ENCODE data around the gene BCR. TPM values are rescaled to one million over a fixed set of nuclear protein-coding genes. Genes with fewer than 3 reads are reported as not detected.

The BCR gene
- total RNA-seq, 1 experiment from 2014 or later = 77.0 TPM

DNA sequence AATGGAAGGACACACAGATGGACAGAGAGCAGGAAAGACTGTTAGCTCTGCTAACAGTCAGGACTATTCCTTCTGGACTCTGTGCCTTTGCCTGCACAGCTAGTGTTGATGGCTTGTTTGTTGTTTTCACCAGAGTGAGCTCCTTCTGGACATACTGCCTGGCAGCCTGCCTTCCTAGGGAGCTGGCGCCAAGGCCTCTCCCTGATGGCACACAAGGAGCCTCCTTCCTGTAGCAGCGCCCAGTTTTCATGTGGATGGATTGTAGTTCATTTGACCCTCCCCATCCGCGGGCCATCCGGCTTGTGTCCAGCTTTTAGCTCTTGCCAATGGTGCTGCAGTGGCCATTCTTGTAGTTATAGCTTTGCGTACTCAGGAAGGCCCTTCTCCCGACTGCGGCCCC is 16.6 kb upstream of the BCR start:
- H2AK5ac ChIP-seq (ENCODE audit: insufficient read length, low read length) = no peak overlapping the region
- no peak overlapping the region for H3K27ac Mint-ChIP-seq
- no peak overlapping the region for H2BK12ac ChIP-seq (ENCODE audit: insufficient read length, low read depth, low read length)
- H3K23me2 ChIP-seq (ENCODE audit: insufficient read length, low read depth, low read length, poor library complexity, severe bottlenecking) = no peaks in the 10 kb centered on the region
- DNase-seq = no peak
- H3K9me3 Mint-ChIP-seq = no peaks in the 10 kb centered on the region
- H3K4me1 Mint-ChIP-seq = peaks cover 7 to 30% of the 10 kb centered on the region in 2 experiments
- no peaks in the 10 kb centered on the region for H4K20me1 ChIP-seq (ENCODE audit: control insufficient read depth, insufficient read depth, insufficient read length)
- H4K8ac ChIP-seq (replicated peaks; ENCODE audit: insufficient read length, low read depth, low read length) = no peak overlapping the region
- no peaks in the 10 kb centered on the region for H3K27me3 ChIP-seq (ENCODE audit: insufficient read depth, low read length)
- no peak overlapping the region for H2BK120ac ChIP-seq (ENCODE audit: low read depth, low read length, poor library complexity, severe bottlenecking)
- H2BK5ac ChIP-seq (ENCODE audit: insufficient read length, low read length) = no peak overlapping the region
- H3K4ac ChIP-seq (ENCODE audit: low read depth, low read length) = no peak overlapping the region
- no peak overlapping the region for H3K9ac ChIP-seq (ENCODE audit: extremely low read depth, insufficient read length, low read length)
- H2BK15ac ChIP-seq (ENCODE audit: low read depth, low read length) = no peak overlapping the region
- H3K36me3 Mint-ChIP-seq (ENCODE audit: insufficient read depth in 1 of 3, low read depth in 3 of 3) = no peaks in the 10 kb centered on the region; a peak in 1 of 7 replicates
- no peak overlapping the region for H2BK20ac ChIP-seq (ENCODE audit: low read depth, low read length, poor library complexity, severe bottlenecking)
- H3K9me3 ChIP-seq (ENCODE audit: control insufficient read depth, low read depth, low read length) = no peaks in the 10 kb centered on the region
- WGBS (ENCODE audit: extremely low coverage, insufficient read length, low lambda C conversion rate) = no CpG with 5 or more reads among the region's 8 CpGs
- H3K4me3 Mint-ChIP-seq = no peak overlapping the region
- H3K56ac ChIP-seq (ENCODE audit: insufficient read length, low read depth, low read length) = no peak overlapping the region
- H3K18ac ChIP-seq (ENCODE audit: insufficient read length, low read depth, low read length) = no peak overlapping the region
- no peak overlapping the region for H3T11ph ChIP-seq (ENCODE audit: low read length)
- H3K27ac ChIP-seq (ENCODE audit: insufficient read length, low read depth, low read length) = no peak overlapping the region
- H3K4me1 ChIP-seq (ENCODE audit: insufficient read depth, low read length) = no peaks in the 10 kb centered on the region; the same call in 1 of the 2 replicates
- H3K79me2 ChIP-seq (ENCODE audit: insufficient read depth, low read length) = no peaks in the 10 kb centered on the region
- no peak overlapping the region for H4K5ac ChIP-seq (ENCODE audit: insufficient read length, low read depth, low read length)
- H3K4me2 ChIP-seq (ENCODE audit: insufficient read depth, insufficient read length, low read length) = no peak overlapping the region
- no peaks in the 10 kb centered on the region for H3K79me1 ChIP-seq (ENCODE audit: insufficient read depth, low read depth, low read length, poor library complexity, severe bottlenecking)
- H2AFZ ChIP-seq (ENCODE audit: low read length) = no peak overlapping the region
- H3K27me3 Mint-ChIP-seq (ENCODE audit: low read depth) = peaks cover 12% of the 10 kb centered on the region
- H3K14ac ChIP-seq (ENCODE audit: insufficient read depth, low read length) = no peak overlapping the region
- no peak overlapping the region for H3K23ac ChIP-seq (ENCODE audit: insufficient read length, low read depth, low read length)
- no peak overlapping the region for H4K91ac ChIP-seq (ENCODE audit: insufficient read length, low read depth, low read length)
- TF ChIP-seq, protein P1, sequence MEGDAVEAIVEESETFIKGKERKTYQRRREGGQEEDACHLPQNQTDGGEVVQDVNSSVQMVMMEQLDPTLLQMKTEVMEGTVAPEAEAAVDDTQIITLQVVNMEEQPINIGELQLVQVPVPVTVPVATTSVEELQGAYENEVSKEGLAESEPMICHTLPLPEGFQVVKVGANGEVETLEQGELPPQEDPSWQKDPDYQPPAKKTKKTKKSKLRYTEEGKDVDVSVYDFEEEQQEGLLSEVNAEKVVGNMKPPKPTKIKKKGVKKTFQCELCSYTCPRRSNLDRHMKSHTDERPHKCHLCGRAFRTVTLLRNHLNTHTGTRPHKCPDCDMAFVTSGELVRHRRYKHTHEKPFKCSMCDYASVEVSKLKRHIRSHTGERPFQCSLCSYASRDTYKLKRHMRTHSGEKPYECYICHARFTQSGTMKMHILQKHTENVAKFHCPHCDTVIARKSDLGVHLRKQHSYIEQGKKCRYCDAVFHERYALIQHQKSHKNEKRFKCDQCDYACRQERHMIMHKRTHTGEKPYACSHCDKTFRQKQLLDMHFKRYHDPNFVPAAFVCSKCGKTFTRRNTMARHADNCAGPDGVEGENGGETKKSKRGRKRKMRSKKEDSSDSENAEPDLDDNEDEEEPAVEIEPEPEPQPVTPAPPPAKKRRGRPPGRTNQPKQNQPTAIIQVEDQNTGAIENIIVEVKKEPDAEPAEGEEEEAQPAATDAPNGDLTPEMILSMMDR (conservative IDR thresholded peaks at IDR 0.05) = no peak
